ENCODE measurements around the gene SNX6.
A peak's percentile ranks its signal among the peaks of the same experiment; 100 is the strongest.
"Not testable (repeated sequence)": the region's sequence is repeated elsewhere in the genome, so short reads cannot be mapped to it uniquely, and the experiment has no call there.

SNX6 gene

DNA sequence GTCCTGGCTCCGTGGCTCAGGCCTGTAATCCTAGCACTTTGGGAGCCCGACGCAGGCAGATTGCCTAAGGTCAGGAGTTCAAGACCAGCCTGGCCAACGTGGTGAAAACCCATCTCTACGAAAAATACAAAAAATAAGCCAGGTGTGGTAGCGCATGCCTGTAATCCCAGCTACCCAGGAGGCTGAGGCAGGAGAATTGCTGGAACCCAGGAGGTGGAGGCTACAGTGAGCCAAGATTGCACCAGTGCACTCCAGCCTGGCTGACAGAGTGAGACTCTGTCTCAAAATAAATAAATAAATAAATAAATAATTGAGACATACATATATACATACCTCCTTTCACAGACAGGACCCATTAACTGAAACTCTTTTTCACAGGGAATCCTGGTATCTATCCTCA lies 91.9 kb downstream of the SNX6 start:
- Mint-ChIP-seq H3K4me1 (ENCODE audit: low read depth) (peaks cover 37% of the 10 kb centered on the region), H3K27ac (peak overlapping the region; percentile 96), H3K4me3 (peak overlapping the region; percentile 98)
- not testable (repeated sequence) for H3K9me3 Mint-ChIP-seq (ENCODE audit: low read depth); H3K27me3 Mint-ChIP-seq; H3K36me3 Mint-ChIP-seq

DNA sequence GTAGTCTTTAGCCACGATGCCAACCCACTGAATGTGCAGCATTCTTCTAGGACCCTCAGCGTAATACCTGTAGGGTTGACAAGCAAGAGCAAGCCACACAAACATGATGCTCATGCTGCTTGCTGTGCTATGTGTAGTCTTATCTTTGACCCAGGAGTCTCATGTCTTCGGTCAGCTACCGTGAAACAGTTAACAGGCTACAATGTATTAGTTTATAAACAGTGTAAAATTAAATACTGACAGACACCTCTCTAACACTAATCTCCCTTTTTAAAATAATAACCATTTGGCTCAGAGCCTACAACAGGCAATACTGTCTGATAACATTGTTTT lies 92.3 kb downstream of the SNX6 start:
- Mint-ChIP-seq H3K4me3 (peak overlapping the region; percentile 64), H3K36me3 (peaks cover 5% of the 10 kb centered on the region), H3K9me3 (ENCODE audit: low read depth) (no peaks in the 10 kb centered on the region), H3K27me3 (no peaks in the 10 kb centered on the region), H3K4me1 (ENCODE audit: low read depth) (peaks cover 37% of the 10 kb centered on the region), H3K27ac (peak overlapping the region; percentile 50)

DNA sequence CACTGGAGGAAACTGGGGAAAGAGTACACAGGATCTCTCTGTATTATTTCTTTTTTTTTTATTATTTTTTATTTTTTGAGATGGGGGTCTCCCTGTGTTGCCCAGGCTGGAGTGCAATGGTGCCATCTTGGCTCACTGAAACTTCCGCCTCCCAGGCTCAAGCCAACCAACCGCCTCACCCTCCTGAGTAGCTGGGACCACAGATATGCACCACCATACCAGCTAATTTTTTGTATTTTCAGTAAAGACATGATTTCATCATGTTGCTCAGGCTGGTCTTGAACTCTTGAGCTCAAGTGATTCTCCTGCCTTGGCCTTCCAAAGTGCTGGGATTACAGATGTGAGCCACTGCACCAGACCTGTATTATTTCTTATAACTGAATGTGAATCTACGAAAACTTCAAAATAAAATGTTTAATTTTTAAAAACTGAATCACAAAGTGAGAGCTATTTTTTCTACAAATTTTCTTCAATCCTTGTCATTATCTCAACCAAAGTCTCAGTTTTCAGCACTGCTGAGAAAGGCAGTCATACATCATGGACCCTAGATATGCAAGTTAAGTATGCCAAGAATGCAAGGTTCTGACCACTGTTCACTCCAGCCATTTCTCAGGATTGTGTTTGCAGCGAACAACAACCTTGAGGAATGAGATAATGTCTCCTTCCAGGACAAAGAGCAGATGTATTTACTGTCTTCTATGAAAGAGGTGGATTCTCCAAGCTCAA lies 92.8 kb downstream of the SNX6 start:
- Mint-ChIP-seq H3K27ac (peak overlapping the region; percentile 50), H3K36me3 (peaks cover 5% of the 10 kb centered on the region), H3K4me1 (ENCODE audit: low read depth) (peaks cover 37% of the 10 kb centered on the region), H3K4me3 (peak overlapping the region; percentile 64), H3K27me3 (no peaks in the 10 kb centered on the region), H3K9me3 (ENCODE audit: low read depth) (no peaks in the 10 kb centered on the region)

DNA sequence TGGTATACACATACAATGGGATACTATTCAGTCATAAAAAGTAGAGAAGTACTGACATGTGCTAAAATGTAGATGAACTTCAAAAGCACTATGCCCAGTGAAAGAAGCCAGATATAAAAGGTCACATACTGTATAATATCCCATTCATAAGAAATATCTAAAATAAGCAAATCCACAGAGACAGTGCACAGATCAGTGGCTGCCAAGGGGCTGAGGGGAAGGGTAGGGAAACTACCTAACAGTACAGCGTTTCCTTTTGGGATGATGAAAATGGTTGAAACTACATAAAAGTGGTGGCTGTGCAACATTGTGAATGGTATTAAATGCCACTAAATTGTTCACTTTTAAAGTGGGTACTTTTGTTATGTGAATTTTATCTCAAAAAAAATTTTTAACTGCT lies 102.4 kb downstream of the SNX6 start:
- no peak overlapping the region for H3K4me3 Mint-ChIP-seq
- no peak overlapping the region for H3K27ac Mint-ChIP-seq
- H3K4me1 Mint-ChIP-seq (ENCODE audit: low read depth): no peaks in the 10 kb centered on the region
- no peaks in the 10 kb centered on the region for H3K9me3 Mint-ChIP-seq (ENCODE audit: low read depth)
- peaks cover 15% of the 10 kb centered on the region for H3K36me3 Mint-ChIP-seq
- H3K27me3 Mint-ChIP-seq: no peaks in the 10 kb centered on the region

DNA sequence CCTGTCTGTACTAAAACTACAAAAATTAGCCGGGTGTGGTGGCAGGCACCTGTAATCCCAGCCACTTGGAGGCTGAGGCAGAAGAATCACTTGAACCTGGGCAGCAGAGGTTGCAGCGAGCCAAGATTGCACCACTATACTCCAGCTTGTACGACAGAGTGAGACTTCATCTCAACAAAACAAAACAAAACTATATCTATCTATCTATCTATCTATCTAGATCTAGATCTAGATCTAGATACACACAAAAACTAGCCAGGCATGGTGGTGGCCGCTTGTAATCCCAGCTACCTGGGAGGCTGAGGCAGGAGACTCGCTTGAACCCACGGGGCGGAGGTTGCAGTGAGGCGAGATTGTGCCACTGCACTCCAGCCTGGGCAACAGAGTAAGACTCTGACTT lies 105.7 kb downstream of the SNX6 start:
- H3K27ac Mint-ChIP-seq; H3K4me1 Mint-ChIP-seq (ENCODE audit: low read depth): not testable (repeated sequence)

DNA sequence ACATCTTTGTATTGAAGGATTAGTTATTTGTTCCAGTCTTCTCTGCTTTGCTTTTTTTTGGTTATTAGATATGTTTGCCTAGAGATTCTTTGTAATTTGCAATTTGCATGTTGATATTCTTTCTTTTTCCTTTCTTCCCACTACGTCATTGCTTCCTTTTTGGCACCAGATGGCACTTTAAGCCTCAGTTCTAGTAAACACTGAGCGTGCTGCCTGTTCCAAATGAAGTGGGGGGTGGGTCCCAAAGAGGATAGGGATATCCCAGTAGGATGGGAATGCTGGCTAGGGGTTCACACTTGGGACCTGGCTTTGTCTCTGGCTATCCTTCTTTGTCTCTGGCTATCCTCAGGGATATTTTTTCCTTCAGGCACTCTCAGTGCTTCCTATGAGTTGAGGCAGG lies 107.5 kb downstream of the SNX6 start:
- Mint-ChIP-seq H3K27ac (peak overlapping the region; percentile 0), H3K4me3 (no peak overlapping the region), H3K9me3 (ENCODE audit: low read depth) (no peaks in the 10 kb centered on the region), H3K4me1 (ENCODE audit: low read depth) (no peaks in the 10 kb centered on the region), H3K27me3 (no peaks in the 10 kb centered on the region), H3K36me3 (peaks cover 24% of the 10 kb centered on the region)

More for the DNA sequence above, 105.7 kb downstream of the SNX6 start:
- H3K9me3 Mint-ChIP-seq (ENCODE audit: low read depth); H3K27me3 Mint-ChIP-seq; H3K4me3 Mint-ChIP-seq: not testable (repeated sequence)
- peaks cover 18% of the 10 kb centered on the region for H3K36me3 Mint-ChIP-seq

DNA sequence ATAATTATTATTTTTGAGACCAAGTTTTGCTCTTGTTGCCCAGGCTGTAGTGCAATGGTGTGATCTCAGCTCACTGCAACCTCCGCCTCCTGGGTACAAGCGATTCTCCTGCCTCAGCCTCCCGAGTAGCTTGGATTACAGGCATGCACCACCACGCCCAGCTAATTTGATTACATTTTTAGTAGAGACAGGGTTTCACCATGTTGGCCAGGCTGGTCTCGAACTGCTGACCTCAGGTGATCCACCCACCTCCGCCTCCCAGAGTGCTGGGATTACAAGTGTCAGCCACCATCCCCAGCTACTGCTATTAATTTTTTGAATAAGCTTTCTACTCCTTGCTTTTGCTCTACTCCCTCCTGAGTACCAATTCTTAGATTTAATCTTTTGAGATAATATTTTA lies 108.9 kb downstream of the SNX6 start:
- not testable (repeated sequence) for H3K27ac Mint-ChIP-seq; H3K27me3 Mint-ChIP-seq; H3K9me3 Mint-ChIP-seq (ENCODE audit: low read depth); H3K4me3 Mint-ChIP-seq; H3K4me1 Mint-ChIP-seq (ENCODE audit: low read depth)
- peaks cover 26% of the 10 kb centered on the region for H3K36me3 Mint-ChIP-seq

DNA sequence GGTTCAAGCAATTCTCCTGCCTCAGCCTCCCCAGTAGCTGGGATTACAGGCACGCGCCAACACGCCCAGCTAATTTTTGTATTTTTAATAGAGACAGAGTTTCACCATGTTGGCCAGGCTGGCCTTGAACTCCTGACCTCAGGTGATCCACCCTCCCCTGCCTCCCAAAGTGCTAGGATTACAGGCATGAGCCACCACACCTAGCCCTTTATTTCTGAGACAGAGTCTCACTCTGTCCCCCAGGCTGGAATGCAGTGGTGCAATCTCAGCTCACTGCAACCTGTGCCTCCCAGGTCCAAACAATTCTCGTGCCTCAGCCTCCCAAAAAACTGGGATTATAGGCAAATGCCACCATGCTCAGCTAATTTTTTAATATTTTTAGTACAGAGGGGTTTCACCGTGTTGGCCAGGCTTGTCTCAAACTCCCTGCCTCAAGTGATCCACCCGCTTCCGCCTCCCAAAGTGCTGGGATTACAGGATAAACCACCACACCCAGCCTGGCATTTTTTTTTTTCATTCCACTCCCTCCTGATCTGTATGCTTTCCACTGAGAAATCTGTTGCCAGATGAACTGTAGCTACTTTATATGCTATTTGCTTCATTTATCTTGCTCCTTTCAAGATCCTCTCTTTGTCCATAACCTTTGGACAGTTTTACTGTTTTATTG lies 109.5 kb downstream of the SNX6 start:
- not testable (repeated sequence) for H3K4me1 Mint-ChIP-seq (ENCODE audit: low read depth); H3K9me3 Mint-ChIP-seq (ENCODE audit: low read depth); H3K27me3 Mint-ChIP-seq; H3K4me3 Mint-ChIP-seq
- Mint-ChIP-seq H3K27ac (peak overlapping the region; percentile 6), H3K36me3 (peaks cover 26% of the 10 kb centered on the region)
